IPS-NIHi11 (cell line): Measurements from ENCODE around the gene CD19.
A peak's percentile ranks its signal among the peaks of the same experiment; 100 is the strongest.
"Not testable (repeated sequence)": the region's sequence is repeated elsewhere in the genome, so short reads cannot be mapped to it uniquely, and the experiment has no call there.

Experiments
- DNase-seq: peaks from one replicate; pipeline ENCODE4 v3.0.0; 2012; ENCODE audit warnings: mixed read lengths, low spot score

The CD19 gene

GRCh38 chr16:28910086-28911031 lies 21.4 kb upstream of the CD19 start:
- peak; percentile 9 for DNase-seq

GRCh38 chr16:28912558-28912957 lies 19.2 kb upstream of the CD19 start:
- no peak for DNase-seq

GRCh38 chr16:28913946-28914724 lies 17.6 kb upstream of the CD19 start:
- DNase-seq = peak; percentile 13

GRCh38 chr16:28915181-28915580 lies 16.6 kb upstream of the CD19 start:
- no peak for DNase-seq

GRCh38 chr16:28917095-28917494 lies 14.7 kb upstream of the CD19 start:
- DNase-seq = no peak

- no peak for DNase-seq
These were observed 13.1 kb upstream of the CD19 start for GRCh38 chr16:28918698-28919097.

GRCh38 chr16:28923231-28923587 lies 8.6 kb upstream of the CD19 start:
- no peak for DNase-seq

- peak; percentile 8 for DNase-seq
These were observed 7.9 kb upstream of the CD19 start for GRCh38 chr16:28923652-28924398.

GRCh38 chr16:28924399-28924761 lies 7.4 kb upstream of the CD19 start:
- DNase-seq = peak; percentile 95

GRCh38 chr16:28924762-28925385 lies 6.9 kb upstream of the CD19 start, which contains the start of gene RABEP2:
Gene RABEP2, minus strand, starts transcription at chr16:28925238. Its CDS starts 75 bp downstream, at chr16:28925163.
- peak; percentile 95 for DNase-seq

GRCh38 chr16:28925386-28926228 lies 6.2 kb upstream of the CD19 start:
- DNase-seq = no peak

- DNase-seq = not testable (repeated sequence)
These were observed 5.5 kb upstream of the CD19 start for GRCh38 chr16:28926284-28926683.

- no peak for DNase-seq
These were observed 4.0 kb upstream of the CD19 start for GRCh38 chr16:28927815-28928214.

GRCh38 chr16:28930203-28930602 lies 1.6 kb upstream of the CD19 start:
- DNase-seq = no peak

- DNase-seq = no peak
These were observed 1.1 kb upstream of the CD19 start for GRCh38 chr16:28930652-28931051.

GRCh38 chr16:28932339-28933141 lies 769 bp downstream of the CD19 start:
- no peak for DNase-seq

GRCh38 chr16:28933171-28933570 lies 1.4 kb downstream of the CD19 start:
- no peak for DNase-seq

- no peak for DNase-seq
These were observed 3.6 kb downstream of the CD19 start for GRCh38 chr16:28935346-28935745.

- peak; percentile 96 for DNase-seq
These were observed 4.4 kb downstream of the CD19 start for GRCh38 chr16:28935924-28936783.
